ENCODE measurements around the gene SUMO3. TPM values are rescaled to one million over a fixed set of nuclear protein-coding genes. Genes with fewer than 3 reads are reported as not detected.

SUMO3 gene
- total RNA-seq, 1 donor from 2014 or later: 90.3 TPM

DNA sequence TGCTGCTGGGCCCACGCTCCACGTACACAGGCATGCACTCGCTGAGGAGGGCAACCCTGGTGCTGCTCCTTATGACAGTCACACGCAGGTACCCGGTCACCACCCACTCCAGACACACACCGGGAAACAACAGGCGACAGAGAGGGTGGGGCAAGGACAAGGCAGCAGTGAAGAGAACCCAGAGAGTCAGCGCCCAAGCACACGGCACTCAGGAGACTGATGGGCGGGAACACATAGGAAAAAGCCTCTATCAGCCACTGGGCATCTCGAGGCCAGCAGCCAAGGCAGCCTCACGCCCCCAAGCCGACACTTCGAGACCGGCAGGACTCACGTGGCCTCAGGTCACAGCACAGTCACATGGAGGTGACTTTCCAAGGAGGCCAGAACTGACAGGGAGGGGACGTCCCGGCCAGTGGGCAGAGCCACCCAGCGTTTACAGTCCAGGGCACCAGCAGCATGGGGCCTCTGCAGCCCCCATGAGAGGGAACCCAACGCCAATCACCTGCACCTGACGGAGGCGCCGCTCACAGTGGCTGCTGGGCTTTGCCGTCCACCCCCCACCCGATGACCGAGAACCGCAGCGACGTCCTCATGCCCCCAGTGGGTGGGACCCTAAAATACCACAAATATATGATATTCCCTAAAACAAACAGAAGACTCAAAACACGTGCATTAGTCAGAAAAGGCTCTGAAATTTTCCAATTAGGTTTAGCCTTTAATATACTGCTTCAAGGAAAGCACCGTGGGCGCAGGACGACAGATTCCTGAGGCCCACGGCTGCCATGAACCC is 35.9 kb upstream of the SUMO3 start:
- H3K4me3 Mint-ChIP-seq: no peak overlapping the region
- H3K27ac Mint-ChIP-seq: no peak overlapping the region
- DNase-seq: no peak
- peaks cover 49% of the 10 kb centered on the region for H3K36me3 Mint-ChIP-seq (ENCODE audit: low read depth)
- intact Hi-C loops (cut with micrococcal nuclease): no loop called here
- H3K27me3 Mint-ChIP-seq: no peaks in the 10 kb centered on the region
- peaks cover 18% of the 10 kb centered on the region for H3K4me1 Mint-ChIP-seq
- no peaks in the 10 kb centered on the region for H3K9me3 Mint-ChIP-seq

DNA sequence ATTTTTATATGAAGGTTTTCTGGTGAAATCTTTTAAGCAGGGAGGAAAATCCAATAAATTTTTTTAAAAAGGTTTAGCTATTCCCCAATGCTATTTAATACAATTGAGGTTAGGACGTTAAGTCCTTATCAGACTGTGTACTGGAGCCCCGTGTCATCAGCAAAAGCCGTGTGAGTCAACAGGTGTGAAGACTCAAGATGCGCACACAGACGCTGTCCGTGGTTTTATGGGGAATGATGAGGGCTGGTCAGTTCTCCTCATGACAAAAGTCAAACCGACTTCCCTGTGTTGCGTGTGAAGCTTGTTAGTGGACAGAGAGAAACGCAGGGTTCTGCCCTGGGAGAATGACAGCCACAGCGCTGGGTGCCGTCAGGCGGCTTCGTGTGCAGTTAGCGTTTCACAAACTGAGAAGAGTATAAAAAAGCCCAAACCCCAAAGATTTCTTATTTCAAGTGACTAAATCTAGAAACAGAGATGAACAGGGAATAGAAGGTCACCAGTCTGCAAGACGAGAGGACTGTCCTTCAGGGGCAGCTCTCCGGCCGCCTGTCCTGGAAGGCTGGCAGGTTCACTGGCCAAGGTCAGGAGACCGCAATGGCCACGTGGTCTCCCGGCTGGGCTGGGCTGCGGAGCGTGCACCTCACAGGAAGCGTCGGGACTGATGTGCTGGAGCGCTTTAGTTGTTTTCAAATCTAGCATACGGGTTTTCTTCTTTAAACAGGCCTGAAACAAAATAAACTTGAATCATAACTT is 33.2 kb upstream of the SUMO3 start:
- peaks cover 26% of the 10 kb centered on the region for H3K4me1 Mint-ChIP-seq
- intact Hi-C loops (cut with micrococcal nuclease): loop anchor here (2.0 kb wide), 1 partner anchor 16 kb away; no protein-coding TSS in a partner anchor
- H3K4me3 Mint-ChIP-seq: no peak overlapping the region
- no peaks in the 10 kb centered on the region for H3K9me3 Mint-ChIP-seq
- peak overlapping the region; percentile 10 for H3K27ac Mint-ChIP-seq
- peaks cover 46% of the 10 kb centered on the region for H3K36me3 Mint-ChIP-seq (ENCODE audit: low read depth)
- no peaks in the 10 kb centered on the region for H3K27me3 Mint-ChIP-seq
- DNase-seq: no peak

DNA sequence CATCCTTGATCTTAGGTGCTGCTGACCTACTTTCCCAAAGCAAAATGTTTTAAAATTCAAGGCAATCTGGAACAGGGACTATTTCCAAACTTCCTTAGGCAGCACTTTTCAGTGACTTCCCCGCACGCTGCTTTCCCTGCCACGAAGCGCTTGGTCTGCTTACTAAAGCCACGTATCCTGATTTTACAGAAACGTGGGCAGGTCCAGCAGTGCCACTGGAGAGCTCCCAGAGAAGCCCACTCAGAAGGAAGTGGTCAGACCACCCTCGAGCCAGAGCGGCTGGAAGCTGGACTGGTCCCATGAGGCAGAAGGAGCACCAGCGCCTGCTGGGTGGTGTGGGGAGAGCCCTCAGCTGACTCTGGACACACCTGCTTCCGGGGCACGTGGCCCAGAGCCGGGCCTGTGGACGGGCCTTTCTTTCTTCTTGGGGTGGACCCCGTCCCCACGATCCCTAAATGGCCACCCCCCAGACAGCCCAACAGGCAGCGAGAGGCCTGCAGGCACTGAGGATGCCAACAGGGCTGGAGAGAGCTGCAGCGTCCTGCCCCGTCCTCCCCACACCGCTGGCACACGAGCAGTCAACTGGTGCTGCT is 32.4 kb upstream of the SUMO3 start:
- peaks cover 27% of the 10 kb centered on the region for H3K4me1 Mint-ChIP-seq
- intact Hi-C loops (cut with micrococcal nuclease): loop anchor here (2.0 kb wide), 1 partner anchor 16 kb away; no protein-coding TSS in a partner anchor
- H3K4me3 Mint-ChIP-seq: no peak overlapping the region
- H3K27ac Mint-ChIP-seq: no peak overlapping the region
- DNase-seq: no peak
- peaks cover 40% of the 10 kb centered on the region for H3K36me3 Mint-ChIP-seq (ENCODE audit: low read depth)
- no peaks in the 10 kb centered on the region for H3K27me3 Mint-ChIP-seq
- no peaks in the 10 kb centered on the region for H3K9me3 Mint-ChIP-seq

- Mint-ChIP-seq H3K27ac (no peak overlapping the region), H3K4me1 (peaks cover 22% of the 10 kb centered on the region), H3K9me3 (no peaks in the 10 kb centered on the region), H3K36me3 (ENCODE audit: low read depth) (peaks cover 35% of the 10 kb centered on the region), H3K27me3 (no peaks in the 10 kb centered on the region), H3K4me3 (no peak overlapping the region)
- DNase-seq: no peak
- intact Hi-C loops (cut with micrococcal nuclease): loop anchor here (2.0 kb wide), 1 partner anchor 17 kb away; no protein-coding TSS in a partner anchor
Measured at GRCh38 chr21:44849616-44850130, 31.8 kb upstream of the SUMO3 start.

GRCh38 chr21:44848821-44849521 is 31.1 kb upstream of the SUMO3 start:
- peaks cover 28% of the 10 kb centered on the region for H3K36me3 Mint-ChIP-seq (ENCODE audit: low read depth)
- no peaks in the 10 kb centered on the region for H3K9me3 Mint-ChIP-seq
- no peak overlapping the region for H3K27ac Mint-ChIP-seq
- intact Hi-C loops (cut with micrococcal nuclease): no loop called here
- peaks cover 22% of the 10 kb centered on the region for H3K4me1 Mint-ChIP-seq
- H3K27me3 Mint-ChIP-seq: no peaks in the 10 kb centered on the region
- H3K4me3 Mint-ChIP-seq: no peak overlapping the region
- DNase-seq: no peak

- Mint-ChIP-seq H3K27ac (no peak overlapping the region), H3K9me3 (no peaks in the 10 kb centered on the region), H3K27me3 (no peaks in the 10 kb centered on the region), H3K4me1 (peaks cover 22% of the 10 kb centered on the region), H3K4me3 (no peak overlapping the region), H3K36me3 (ENCODE audit: low read depth) (peaks cover 17% of the 10 kb centered on the region)
- intact Hi-C loops (cut with micrococcal nuclease): loop anchor here (2.0 kb wide), 1 partner anchor 25 kb away; the partner anchor contains the start of gene PTTG1IP
- DNase-seq: no peak
Measured at GRCh38 chr21:44847261-44848056, 29.6 kb upstream of the SUMO3 start.

DNA sequence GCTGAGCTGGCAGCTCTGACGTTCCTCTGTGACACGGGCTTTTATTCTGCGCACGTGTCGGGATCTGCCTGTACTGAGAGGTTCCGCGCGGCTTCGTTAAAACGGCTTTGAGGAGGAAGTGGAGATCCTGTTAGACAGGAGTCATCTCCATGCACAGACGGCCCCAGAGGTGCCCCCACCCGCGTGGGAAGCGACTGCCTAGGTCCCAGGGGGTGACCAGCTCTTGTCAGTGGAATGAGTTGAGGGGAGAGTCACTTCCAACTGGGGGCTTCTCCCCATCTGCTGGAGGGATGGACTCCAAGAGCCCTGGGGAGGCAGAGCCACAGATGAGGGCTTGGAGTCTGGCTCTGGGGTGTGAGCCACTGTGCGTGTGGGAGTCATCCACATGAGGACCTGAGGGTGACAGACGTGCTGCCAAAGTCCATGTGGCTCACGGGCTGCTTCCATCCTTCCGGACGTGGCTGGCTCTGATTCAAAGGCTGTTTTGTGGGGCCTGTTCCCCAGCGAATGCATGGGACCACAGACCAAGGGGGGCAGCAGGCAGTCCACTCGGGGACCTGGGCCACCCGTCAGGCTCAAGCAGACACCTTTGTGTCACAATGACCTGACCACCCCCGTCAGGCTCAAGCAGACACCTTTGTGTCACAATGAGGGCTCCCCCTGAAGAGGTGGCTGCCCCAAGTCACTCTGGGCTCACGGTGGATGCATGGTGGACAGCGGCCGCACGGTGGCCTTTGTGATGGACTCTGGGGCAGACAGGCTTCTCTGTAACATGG is 28.8 kb upstream of the SUMO3 start:
- Mint-ChIP-seq H3K4me1 (peaks cover 15% of the 10 kb centered on the region), H3K4me3 (peak overlapping the region; percentile 73), H3K9me3 (no peaks in the 10 kb centered on the region), H3K27me3 (no peaks in the 10 kb centered on the region), H3K27ac (peak overlapping the region; percentile 70), H3K36me3 (ENCODE audit: low read depth) (peaks cover 15% of the 10 kb centered on the region)
- intact Hi-C loops (cut with micrococcal nuclease): loop anchor here (2.0 kb wide), 1 partner anchor 26 kb away; the partner anchor contains the start of gene PTTG1IP
- DNase-seq: peak; percentile 83

DNA sequence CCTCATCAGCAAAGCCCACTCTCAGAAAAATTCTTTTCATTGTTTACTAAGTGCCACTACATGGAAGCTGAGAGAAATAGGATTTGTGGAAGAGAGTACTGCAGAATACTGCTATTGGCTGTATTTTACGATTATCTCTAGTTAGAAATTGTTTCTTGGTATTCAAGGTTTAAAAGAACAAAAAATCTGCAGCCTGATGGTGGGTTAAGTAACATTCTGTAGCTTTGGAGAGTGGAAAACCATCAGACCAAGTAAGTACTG is 28.3 kb upstream of the SUMO3 start:
- Mint-ChIP-seq H3K4me3 (peak overlapping the region; percentile 73), H3K4me1 (peaks cover 12% of the 10 kb centered on the region), H3K36me3 (ENCODE audit: low read depth) (peaks cover 15% of the 10 kb centered on the region), H3K9me3 (no peaks in the 10 kb centered on the region), H3K27ac (peak overlapping the region; percentile 70), H3K27me3 (no peaks in the 10 kb centered on the region)
- intact Hi-C loops (cut with micrococcal nuclease): loop anchor here (2.0 kb wide), 1 partner anchor 27 kb away; the partner anchor contains the start of gene PTTG1IP
- no peak for DNase-seq

DNA sequence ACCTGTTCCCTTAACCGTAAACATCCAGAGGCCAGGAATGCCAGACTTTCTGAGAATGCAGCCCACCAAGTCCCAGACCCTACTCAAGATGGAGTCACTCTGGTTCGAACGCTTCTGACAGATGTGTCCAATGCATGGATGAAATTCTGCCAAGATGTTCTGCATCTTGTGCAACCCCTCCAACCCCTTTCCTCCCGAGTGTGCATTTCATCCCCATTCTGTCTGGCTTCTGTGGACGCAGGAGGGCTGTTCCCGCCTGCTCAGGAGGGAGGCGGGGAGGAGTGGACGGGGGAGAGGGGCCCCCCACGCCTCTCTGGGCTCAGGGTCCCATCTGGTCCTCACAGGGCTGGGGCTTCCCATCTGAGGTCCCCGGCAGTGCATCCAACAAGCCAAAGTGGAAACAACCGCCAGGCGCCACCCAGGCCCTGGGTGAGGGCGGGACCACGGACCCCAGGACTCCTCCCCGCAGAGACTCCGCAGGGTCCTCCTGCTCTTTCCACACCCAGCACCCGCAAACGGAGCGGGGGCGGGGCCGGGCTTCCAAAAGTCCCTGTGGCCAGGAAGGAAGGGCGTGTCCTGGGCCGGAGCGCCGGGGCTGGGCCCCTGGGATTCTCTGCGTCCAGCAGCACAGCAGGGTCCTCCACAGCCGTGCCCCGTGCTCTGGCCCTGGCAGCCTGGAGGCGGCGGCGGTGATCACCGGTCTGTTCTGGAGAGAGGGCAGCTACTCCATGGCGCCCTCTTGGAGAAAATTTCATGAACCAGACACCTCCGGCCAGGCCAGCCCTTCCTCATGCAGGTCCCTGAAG is 27.8 kb upstream of the SUMO3 start:
- H3K9me3 Mint-ChIP-seq: no peaks in the 10 kb centered on the region
- peak; percentile 91 for DNase-seq
- peak overlapping the region; percentile 73 for H3K4me3 Mint-ChIP-seq
- no peaks in the 10 kb centered on the region for H3K27me3 Mint-ChIP-seq
- H3K36me3 Mint-ChIP-seq (ENCODE audit: low read depth): peaks cover 12% of the 10 kb centered on the region
- peaks cover 10% of the 10 kb centered on the region for H3K4me1 Mint-ChIP-seq
- intact Hi-C loops (cut with micrococcal nuclease): loop anchor here (2.0 kb wide), 2 partner anchors 27 kb away; partner anchors contain the start of genes PTTG1IP and SUMO3
- peak overlapping the region; percentile 70 for H3K27ac Mint-ChIP-seq

DNA sequence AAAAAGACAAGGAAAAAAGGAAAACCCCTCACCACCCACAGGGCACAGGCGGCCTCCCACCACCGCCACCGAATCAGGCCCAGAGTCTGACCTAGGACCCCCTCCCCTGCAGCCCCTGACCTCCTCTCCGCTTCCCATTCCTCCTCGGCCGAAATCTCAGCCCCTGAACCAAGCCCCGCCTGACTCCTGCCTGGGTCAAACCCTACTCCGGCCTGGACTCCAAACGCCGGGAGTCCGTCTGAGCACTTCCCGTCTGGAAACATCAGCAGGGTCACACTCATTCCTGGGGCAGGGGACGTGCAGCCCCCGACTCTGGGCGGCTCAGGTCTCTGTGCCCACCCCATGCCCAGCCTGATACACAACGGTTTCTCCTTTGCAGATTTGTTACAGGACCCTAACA is 26.4 kb upstream of the SUMO3 start:
- Mint-ChIP-seq H3K27ac (no peak overlapping the region), H3K9me3 (no peaks in the 10 kb centered on the region), H3K4me3 (no peak overlapping the region), H3K4me1 (peaks cover 10% of the 10 kb centered on the region), H3K36me3 (ENCODE audit: low read depth) (peaks cover 4% of the 10 kb centered on the region), H3K27me3 (no peaks in the 10 kb centered on the region)
- DNase-seq: no peak
- intact Hi-C loops (cut with micrococcal nuclease): loop anchor here (2.0 kb wide), 1 partner anchor 25 kb away; the partner anchor contains the start of gene SUMO3

DNA sequence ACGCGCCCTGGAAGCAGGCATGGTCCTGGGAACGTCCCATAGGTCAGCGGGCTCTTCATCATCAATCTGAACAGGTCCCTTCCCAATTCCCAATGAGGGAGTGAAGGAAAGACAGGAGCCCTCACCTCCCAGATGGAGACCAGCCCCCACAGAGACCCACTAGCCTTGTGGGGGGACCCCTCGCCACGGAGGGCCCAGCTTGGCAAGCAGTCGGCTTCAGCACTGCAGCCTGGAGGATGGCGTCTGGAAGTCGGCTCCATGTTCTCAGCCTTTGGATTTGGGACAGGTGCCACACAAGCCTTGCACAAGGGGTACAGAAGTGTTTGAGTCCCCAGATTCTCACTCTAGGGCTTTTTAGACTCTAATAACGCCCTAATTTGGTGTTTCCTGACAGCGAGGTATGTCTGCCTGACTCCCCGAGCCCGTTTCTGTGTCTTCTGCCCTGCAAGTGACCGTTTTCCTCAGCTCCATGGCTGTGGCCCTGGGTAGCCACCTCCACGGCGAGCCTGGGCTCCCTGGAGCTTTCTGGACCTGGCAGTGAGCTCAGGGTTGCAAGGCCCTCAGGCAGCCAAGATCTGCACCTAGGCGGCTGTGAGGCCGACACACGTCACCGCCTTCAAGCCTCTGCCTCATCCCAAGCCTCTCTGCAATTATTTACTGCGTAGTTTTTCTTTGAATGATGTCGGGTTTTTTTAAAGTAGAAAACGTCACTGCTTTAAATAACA is 25.0 kb upstream of the SUMO3 start:
- intact Hi-C loops (cut with micrococcal nuclease): no loop called here
- H3K27me3 Mint-ChIP-seq: no peaks in the 10 kb centered on the region
- H3K36me3 Mint-ChIP-seq (ENCODE audit: low read depth): no peaks in the 10 kb centered on the region
- H3K27ac Mint-ChIP-seq: no peak overlapping the region
- peaks cover 10% of the 10 kb centered on the region for H3K4me1 Mint-ChIP-seq
- no peak for DNase-seq
- no peaks in the 10 kb centered on the region for H3K9me3 Mint-ChIP-seq
- no peak overlapping the region for H3K4me3 Mint-ChIP-seq
